Measurements from ENCODE around the gene RPRD1B.

GRCh38 chr20:38117205-38117604 lies 83.7 kb downstream of the RPRD1B start:
- TF ChIP-seq POLR2A (IDR thresholded peaks at IDR 0.05; ENCODE audit: low read depth, low read length) (no peak), POLR2AphosphoS5 (IDR thresholded peaks at IDR 0.05; ENCODE audit: low read depth, low read length) (no peak), TAF1 (IDR thresholded peaks at IDR 0.05; ENCODE audit: borderline replicate concordance, low read depth, low read length) (no peak)
